HG03571 (cell line): Measurements from ENCODE around the gene BRD3OS.
"Not testable (repeated sequence)": the region's sequence is repeated elsewhere in the genome, so short reads cannot be mapped to it uniquely, and the experiment has no call there.

Source experiments
- ATAC-seq: cut with Tn5 transposase; IDR thresholded peaks from one replicate; pipeline ENCODE4 v1.9.1; 2021; ENCODE audit not compliant: unreplicated experiment

BRD3OS gene

DNA sequence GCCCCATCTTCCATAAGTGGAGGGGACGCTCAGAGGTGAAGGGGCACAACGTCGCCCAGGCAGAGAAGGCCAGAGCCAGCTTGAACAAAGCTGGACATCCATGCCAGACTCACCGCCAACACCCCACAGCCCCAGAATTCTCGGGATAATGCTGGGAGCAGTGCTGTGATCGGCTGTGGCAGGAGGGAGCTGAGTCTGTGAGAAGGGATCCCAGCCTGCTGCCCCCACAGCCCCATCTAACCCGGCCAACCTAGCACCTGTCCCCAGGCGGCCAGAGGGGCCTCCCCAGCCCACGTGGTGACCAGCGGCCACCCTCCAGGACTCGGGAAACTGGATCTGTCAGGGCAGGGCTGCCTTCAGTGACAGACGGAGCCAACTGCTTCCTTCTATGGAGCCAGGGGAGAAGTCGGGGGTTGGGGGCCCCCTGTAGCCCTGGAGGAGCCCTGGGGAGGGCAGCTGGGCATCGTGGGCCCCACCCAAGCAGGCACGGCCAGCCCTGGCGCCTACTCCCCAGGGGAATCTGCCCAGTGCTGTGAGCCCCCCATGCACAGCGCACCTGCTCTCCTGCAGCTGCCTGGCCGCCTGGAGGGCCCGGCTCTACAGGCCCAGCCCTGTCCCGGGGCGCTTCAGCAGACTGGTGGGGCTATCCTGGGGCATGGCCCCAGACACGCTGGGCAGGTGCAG, 36.5 kb downstream of the BRD3OS start:
- ATAC-seq = no peak

DNA sequence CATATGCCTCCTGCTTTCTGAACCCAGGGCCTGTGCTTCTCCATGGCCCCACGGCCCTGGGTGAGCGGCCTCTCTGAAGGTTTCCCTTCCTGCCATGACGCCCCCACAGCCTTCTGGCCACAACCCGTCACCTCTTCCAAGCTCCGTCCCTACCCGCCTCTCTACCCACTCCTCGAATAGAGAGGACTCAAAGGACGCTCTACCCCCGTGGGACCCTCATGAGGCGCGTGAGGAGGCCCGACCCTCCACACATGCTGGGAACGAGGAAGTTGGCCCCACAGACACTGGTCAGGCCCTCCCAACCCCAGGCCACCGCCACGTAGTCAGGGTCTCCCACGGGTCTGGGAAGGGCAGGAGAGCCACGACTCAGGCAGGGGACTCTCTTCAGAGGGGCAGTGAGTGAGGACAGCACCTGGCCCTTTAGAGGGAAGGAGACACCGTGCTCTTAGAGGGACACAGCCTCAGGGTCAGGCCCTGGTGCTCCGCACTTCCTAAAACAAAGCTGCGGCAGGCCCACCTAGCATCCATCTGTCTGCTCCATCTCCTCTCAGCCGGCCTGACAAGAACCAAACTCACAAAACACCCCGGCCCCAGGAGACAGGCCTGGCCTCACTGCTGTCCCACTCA, 37.3 kb downstream of the BRD3OS start:
- ATAC-seq = no peak

DNA sequence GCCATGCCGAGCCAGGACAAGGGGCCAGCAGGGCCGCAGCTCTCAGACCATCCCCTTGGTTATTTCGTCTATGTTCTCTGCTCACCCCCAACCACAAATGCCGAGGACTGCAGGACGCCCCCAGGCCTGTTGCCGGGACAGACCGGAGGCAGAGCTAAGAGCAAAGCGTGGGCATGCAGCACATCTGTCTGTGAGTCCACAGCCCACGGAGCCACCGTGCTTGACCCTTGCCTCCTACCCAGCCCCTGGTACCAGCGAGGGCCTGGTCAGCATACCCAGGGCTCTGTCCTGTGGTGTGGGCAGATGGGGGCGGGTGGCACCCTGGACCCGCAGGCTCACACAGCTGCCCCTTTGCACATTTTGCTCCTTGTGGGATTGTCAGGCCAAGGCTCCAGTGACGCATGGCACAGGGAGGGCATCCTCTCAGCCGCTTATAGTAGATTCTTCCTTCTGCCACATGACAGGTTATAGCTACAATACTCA, 37.8 kb downstream of the BRD3OS start:
- ATAC-seq = no peak

GRCh38 chr9:134063571-134064450, 38.5 kb downstream of the BRD3OS start:
- no peak for ATAC-seq

DNA sequence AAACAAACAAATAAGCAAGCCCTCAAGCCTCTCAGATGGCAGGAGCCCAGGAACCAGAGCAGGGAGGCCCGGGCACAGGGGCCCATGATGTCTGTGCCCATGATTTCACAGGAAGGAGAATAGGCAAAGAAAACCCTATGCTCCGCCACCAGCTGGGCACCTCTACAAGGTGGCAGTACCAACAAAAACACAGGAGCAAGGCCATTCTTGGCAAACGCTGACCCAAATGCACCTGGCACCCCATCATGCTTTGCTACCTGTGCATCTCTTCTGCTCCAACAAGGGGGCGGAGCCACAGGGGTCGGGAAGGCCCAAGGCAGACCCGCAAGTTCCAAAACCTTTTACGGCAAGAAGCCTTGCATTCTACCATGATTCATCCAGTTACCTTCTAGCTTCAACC, 39.4 kb downstream of the BRD3OS start:
- ATAC-seq = no peak

GRCh38 chr9:134065612-134066419, 40.5 kb downstream of the BRD3OS start:
- peak; percentile 30 for ATAC-seq

- ATAC-seq = no peak
These were observed 41.2 kb downstream of the BRD3OS start for GRCh38 chr9:134066526-134066912.

DNA sequence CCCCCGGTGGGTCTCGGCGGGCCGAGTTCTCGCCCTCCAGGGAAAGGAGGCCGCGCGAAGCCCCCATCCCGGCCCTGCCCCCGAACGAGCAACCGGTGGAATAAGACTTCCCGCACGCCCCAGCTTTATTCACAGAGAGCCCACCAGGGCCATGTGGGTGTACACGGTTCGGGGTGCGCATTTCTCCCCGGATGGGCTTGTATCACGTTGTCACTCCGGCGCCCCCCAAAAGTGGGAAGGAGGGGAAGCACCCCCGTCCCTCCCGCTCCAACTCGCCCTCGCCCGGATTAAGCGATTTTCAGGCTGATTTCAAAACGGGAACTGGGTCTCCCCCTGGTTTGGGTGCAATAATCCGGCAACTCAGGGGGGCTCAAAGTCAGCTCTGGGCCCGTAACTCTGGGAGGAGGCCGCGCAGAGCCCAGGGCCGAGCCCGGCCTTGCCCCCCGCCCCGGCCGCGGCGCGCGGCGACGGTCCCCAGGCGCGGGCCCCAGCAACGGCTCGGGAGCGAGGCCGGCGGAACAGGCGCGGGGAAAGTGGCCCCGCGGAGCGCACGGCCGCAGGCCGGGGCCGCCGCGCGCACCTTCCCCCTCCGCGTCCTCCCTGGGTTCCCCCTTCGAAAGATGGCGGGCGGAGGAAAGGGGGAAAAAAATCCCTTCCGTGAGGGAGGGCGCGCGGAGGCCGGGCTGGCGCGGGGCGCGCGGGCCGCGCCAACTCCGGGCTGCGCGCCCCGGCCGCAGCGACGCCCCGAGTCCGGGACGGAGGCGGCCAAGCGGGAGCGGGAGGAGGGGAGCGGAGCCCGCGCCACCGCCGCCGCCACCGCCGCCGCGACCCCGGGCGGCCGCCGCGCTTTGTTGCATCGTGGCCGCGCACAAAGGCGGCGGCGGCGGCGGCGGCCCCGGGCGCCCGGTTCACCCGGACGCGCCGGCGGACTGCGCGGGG, 41.9 kb downstream of the BRD3OS start:
- peak; percentile 7 for ATAC-seq

- ATAC-seq = peak; percentile 67
These were observed 42.8 kb downstream of the BRD3OS start, which contains the start of gene BRD3 for GRCh38 chr9:134067904-134068743. Gene BRD3, minus strand, starts transcription at chr9:134068026. Its CDS starts 14,549 bp downstream, at chr9:134053477.

DNA sequence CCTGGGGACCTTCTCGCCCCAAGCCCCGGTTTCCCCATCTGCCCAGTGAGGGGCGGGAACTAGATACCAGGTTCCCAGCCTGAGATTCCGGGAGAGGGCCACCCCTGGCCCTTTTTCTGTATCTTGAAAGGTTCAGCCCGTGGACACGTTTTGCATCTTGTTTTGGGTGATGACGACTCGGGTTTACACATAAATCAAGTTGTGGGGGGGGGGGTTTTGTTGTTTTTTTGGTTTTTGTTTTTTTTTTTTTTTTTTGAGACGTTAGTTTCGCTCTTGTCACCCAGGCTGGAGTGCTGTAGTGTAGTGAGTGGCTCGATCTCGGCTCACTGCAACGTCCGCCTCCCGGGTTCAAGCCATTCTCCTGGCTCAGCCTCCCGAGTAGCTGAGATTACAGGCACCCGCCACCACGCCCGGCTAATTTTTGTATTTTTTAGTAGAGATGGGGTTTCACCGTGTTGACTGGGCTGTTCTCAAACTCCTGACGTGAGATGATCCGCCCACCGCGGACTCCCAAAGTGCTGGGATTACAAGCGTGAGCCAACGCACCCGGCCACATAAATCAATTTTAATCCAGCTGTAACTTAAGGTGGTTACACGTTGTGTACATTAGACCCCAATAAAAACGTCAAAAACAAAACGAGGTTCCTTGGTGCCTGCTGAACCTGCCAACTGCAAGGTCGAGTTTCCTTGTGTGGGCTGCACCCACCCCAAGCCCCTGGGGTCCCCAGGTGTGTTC, 43.6 kb downstream of the BRD3OS start:
- no peak for ATAC-seq

DNA sequence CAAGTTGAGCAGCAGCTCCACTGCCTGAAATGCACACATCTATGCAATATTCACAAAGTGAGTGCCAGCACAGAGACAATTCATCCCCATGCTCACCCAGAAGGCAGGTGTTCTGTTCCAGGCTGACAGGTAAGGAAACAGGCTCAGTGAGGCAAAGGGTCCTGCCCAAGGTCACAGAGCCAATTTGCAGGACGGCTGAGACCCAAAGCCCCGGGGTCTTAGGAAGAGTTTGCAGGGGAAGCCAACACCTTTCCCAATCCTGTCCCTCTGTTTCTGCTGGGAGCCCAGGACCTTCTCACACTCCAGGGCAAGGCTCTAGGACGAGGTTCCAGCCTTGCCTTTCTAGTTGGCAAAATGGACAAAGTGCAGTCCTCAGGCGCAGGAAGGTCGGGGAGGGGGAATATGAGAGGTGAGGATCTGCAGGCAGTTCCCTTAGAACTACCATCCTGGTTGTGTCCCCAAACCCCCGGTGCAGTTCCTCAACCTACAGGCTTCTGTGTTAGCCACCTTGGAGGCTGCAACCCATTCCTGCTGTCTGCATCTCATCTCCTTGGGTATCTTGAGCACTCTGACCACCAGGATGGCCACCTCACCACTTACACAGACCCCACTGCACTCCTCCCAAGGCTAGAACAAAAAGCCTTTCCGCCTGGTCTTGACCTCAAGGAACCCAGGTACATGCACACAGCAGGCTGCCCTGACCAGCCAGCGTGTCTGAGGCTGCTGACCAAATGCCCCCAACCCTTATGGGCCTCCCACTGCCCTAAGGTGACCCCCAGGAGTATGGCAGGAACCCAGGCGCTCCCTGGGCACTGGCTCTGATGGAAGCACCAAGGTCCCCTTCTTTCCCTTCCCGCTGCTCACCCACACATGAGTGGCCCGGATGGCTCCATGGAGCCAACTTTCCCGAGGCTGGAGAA, 44.5 kb downstream of the BRD3OS start:
- no peak for ATAC-seq

DNA sequence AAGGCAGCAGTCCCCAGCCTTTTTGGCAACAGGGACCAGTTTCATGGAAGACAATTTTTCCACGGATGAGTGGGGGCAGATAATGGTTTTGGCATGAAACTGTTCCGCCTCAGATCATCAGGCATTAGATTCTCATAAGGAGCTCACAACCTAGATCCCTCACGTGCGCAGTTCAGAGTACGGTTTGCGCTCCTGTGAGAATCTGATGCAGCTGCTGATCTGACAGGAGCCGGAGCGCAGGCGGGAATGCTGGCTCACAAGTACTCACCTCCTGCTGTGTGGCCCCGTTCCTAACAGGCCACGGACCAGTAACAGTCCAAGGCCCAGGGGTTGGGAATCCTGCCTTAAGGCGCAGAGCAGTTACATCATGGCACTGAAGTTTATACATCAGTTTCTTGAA, 45.9 kb downstream of the BRD3OS start:
- ATAC-seq = no peak

- not testable (repeated sequence) for ATAC-seq
These were observed 47.4 kb downstream of the BRD3OS start for GRCh38 chr9:134072683-134073082.

GRCh38 chr9:134073500-134073899, 48.2 kb downstream of the BRD3OS start:
- ATAC-seq = no peak

DNA sequence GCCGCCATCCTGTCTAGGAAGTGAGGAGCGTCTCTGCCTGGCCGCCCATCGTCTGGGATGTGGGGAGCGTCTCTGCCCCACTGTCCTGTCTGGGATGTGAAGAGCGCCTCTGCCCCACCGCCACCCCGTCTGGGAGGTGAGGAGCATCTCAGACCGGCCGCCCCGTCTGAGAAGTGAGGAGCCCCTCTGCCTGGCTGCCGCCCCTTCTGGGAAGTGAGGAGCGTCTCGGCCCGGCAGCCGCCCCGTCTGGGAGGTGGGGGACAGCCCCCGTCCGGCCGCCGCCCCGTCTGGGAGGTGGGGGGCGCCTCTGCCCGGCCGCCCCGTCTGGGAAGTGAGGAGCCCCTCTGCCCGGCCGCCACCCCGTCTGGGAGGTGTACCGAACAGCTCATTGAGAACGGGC, 50.4 kb downstream of the BRD3OS start:
- not testable (repeated sequence) for ATAC-seq

DNA sequence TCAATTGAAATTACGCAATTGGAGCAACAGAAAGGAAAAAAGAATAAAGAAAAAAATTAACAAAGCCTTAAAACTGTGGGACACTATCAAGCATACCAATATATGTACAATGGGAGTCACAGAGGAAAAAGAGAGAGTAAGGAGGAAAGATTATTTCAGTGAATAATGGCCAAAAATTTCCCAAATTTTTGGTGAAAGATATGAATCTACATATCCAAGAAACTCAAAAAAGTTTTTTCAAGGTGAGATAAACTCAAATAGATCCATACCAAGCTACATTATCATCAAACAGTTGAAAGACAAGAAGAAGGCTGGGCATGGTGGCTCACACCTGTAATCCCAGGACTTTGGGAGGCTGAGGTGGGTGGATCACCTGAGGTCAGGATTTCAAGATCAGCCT, 51.4 kb downstream of the BRD3OS start:
- no peak for ATAC-seq
